AG09309 (cell line): ENCODE measurements around the gene CDK17.

ENCODE experiments used
- DNase-seq: peaks from one replicate; pipeline ENCODE4 v3.0.0-alpha.2; 2010; ENCODE audit warnings: low read depth
- H3K4me3 ChIP-seq: 2 replicates; pipeline ENCODE4 v1.5.1; 2011; ENCODE audit warnings: mild to moderate bottlenecking, low read depth, low read length, moderate library complexity; ENCODE audit not compliant: control insufficient read depth
- TF ChIP-seq, protein P1 (sequence below): IDR thresholded peaks from 2 replicates; pipeline ENCODE4 v1.5.1; 2011; ENCODE audit warnings: mild to moderate bottlenecking, low read depth, low read length, inconsistent platforms; ENCODE audit not compliant: insufficient read depth, control insufficient read depth; ENCODE audit errors: missing control alignments

The CDK17 gene

DNA sequence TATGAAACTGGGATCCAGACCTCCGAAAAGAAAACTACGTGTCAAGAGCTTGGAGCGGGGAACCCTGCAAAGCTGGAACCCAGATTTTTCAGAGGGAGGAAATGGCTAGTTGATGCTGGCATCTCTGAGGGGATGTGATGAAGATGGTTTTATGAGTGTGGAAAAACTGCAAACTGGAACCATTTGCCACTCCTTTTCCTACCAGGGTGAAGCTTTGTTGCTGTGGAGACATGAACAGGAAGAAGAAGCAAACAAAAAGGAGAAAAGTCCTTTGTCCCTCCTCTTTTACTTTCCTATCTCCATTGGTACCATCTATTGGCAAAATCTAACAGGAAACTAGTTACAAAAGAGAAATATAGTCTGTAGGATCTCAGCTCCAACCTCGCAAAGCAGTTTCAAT, 39.2 kb downstream of the CDK17 start:
- no peak overlapping the region for H3K4me3 ChIP-seq
- TF ChIP-seq, protein P1, sequence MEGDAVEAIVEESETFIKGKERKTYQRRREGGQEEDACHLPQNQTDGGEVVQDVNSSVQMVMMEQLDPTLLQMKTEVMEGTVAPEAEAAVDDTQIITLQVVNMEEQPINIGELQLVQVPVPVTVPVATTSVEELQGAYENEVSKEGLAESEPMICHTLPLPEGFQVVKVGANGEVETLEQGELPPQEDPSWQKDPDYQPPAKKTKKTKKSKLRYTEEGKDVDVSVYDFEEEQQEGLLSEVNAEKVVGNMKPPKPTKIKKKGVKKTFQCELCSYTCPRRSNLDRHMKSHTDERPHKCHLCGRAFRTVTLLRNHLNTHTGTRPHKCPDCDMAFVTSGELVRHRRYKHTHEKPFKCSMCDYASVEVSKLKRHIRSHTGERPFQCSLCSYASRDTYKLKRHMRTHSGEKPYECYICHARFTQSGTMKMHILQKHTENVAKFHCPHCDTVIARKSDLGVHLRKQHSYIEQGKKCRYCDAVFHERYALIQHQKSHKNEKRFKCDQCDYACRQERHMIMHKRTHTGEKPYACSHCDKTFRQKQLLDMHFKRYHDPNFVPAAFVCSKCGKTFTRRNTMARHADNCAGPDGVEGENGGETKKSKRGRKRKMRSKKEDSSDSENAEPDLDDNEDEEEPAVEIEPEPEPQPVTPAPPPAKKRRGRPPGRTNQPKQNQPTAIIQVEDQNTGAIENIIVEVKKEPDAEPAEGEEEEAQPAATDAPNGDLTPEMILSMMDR, result no peak
- no peak for DNase-seq

DNA sequence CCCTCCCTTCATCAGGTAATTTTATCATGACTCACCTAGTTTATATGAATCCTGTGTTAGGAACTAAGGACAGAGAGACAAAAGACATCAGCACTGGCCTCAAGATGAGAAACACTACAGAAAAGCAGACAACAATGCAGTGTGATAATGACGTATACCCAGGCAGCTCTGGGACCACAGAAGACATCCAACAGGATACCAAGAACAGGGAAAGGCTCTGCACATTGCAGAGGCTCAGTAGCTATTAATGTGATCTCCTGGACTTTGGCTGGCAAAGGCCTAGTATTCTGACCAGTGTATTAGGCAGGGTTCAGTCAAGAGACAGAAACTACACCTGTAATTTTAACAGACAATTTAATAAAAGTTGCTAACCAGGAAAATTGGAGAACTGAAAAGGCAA, 39.7 kb downstream of the CDK17 start:
- TF ChIP-seq, protein P1, result no peak
- no peak overlapping the region for H3K4me3 ChIP-seq
- DNase-seq, result no peak

DNA sequence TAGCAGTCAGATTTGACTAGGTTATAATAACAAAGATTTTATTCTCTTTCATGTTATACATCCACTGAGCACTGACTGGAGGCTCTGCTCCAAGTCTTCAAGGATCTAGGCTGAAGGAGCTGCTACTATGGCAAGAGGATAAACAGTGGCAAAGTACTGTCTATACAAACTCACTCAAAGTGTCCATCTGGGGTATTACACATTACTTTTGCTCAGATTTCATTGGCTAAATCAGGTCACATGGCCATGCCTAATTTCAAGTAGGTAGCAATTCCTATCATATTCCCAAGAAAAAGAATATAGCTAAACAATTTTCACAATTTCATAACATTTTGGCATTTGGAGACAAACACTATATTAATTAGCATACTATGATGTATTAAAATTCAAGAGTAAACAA, 40.9 kb downstream of the CDK17 start:
- DNase-seq, result no peak
- TF ChIP-seq, protein P1, result no peak
- H3K4me3 ChIP-seq, result no peak overlapping the region

DNA sequence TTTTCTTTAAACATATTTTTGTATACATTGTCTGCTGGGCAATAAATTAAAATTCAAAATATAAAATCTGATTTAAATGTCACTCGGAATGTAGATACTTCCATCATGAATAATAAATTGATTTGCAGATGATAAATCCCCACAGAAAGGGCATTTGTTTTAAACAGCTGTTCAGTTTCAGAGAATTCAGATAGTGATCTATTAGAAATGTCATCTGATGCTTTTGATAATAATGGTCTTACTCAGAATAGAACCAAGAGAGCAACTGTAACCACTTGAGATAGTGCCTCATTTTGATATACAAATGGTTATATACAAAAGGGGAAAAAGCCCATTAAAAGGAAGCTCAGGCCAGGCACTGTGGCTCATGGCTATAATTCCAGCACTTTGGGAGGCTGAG, 43.4 kb downstream of the CDK17 start:
- DNase-seq, result no peak
- TF ChIP-seq, protein P1, result no peak
- no peak overlapping the region for H3K4me3 ChIP-seq

DNA sequence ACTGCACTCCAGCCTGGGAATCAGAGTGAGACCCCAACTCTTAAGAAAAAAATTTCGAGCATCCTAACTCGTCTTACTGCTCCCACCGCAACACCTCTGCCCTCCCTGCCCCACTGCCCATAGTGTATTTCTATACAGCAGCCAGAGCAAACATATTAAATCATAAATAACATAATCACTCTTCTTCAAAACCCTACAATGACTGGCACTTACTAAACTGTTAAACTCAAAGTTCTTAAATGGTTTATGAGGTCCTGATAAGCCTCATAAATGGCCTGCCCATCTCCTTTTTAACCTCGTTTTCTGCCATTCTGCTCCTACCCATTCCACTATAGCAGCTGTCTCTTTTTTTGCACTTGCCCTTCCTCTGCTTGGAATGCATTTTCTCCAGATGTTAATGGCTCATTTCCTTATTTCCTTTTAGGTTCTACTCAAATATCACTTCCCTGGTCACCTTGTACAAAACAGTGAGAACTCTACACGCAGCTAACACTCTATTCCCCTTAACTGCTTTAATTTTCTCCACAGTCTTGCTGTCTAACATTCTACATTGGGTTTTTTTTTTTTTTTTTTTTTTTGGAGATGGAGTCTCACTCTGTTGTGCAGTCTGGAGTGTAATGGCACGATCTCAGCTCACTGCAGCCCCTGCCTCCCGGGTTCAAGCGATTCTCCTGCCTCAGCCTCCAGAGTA, 45.2 kb downstream of the CDK17 start:
- DNase-seq, result no peak
- no peak overlapping the region for H3K4me3 ChIP-seq
- TF ChIP-seq, protein P1, result no peak

DNA sequence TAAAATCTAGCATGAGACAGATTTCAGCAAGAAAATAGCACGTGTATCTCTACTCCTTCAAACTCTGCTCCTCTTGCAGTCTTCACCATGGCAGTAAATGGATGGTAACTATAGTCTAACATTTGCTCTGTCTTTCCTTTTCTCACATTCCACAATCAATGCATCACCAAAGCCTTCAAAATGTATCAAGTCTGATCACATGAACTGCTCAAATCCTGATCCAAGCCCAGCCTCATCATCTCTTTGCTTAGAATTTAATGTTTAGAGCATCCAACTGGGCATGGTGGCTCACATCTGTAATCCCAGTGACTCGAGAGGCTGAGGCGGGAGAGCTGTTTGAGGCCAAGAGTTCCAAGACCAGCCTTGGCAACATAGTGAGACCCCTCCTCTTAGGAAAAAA, 45.9 kb downstream of the CDK17 start:
- no peak overlapping the region for H3K4me3 ChIP-seq
- TF ChIP-seq, protein P1, result no peak
- no peak for DNase-seq
